ENCODE data around the gene SERPINB1.

DNA sequence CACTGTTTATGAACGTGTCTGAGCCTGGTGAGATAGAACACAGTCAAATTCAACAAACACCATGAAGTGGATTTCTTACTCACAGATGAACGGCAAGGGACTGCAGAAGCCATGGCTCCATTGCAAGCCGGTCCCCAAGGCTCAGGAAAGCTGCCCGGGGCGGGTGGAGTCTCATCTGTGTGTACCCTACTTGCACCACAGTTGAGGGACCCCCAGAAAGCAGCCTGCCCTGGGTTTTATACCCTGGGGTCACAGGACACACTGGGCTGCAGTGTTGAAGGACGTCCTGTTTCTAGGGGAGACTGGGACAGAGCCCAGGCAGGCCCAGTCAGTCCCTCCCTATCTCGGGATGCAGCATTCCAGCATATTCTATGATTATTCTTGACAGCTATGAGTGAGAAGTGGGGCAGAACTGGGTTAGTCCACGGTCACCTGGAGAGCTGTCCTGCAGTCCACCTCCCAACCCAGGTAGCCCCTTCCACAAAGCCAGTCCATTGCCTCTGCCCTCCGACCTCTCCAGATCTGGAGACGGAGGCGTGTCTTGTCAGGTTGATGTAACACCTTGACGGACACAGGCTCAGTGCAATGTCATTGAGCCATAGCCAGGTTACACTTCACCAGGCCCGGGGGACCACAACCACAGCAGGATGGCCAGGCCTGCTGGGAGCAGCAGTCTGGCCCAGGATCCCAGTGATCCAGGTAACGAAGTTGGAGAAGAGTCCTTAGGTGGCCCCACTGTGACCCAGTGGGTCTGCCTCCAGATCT, 40.9 kb downstream of the SERPINB1 start:
- TF ChIP-seq, protein P1, sequence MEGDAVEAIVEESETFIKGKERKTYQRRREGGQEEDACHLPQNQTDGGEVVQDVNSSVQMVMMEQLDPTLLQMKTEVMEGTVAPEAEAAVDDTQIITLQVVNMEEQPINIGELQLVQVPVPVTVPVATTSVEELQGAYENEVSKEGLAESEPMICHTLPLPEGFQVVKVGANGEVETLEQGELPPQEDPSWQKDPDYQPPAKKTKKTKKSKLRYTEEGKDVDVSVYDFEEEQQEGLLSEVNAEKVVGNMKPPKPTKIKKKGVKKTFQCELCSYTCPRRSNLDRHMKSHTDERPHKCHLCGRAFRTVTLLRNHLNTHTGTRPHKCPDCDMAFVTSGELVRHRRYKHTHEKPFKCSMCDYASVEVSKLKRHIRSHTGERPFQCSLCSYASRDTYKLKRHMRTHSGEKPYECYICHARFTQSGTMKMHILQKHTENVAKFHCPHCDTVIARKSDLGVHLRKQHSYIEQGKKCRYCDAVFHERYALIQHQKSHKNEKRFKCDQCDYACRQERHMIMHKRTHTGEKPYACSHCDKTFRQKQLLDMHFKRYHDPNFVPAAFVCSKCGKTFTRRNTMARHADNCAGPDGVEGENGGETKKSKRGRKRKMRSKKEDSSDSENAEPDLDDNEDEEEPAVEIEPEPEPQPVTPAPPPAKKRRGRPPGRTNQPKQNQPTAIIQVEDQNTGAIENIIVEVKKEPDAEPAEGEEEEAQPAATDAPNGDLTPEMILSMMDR (IDR thresholded peaks at IDR 0.05; ENCODE audit: borderline replicate concordance, extremely low read depth, low read length, poor library complexity, severe bottlenecking) = no peak
- no peak for TF ChIP-seq EZH2 (IDR thresholded peaks at IDR 0.05; ENCODE audit: borderline replicate concordance, low read depth, low read length, severe bottlenecking)
